A673 (cell line): ENCODE measurements around the gene MDM2. TPM values are rescaled to one million over a fixed set of nuclear protein-coding genes. Genes with fewer than 3 reads are reported as not detected.

Source experiments
- BruUV-seq: library from RNA; stranded (reverse); fragments of 400-500 nt; replicated peaks from 2 replicates; lab custom pipeline; 2021; lab: Mats Ljungman, UMichigan
- CTCF ChIA-PET: fragments of 300-600 bp; sonication (Branson Sonifier 250); formaldehyde crosslinking; loops from one replicate; lab custom pipeline; 2022; ENCODE audit warnings: antibody characterized with exemption; lab: Charles Lee
- POLR2A ChIA-PET: fragments of 300-600 bp; sonication (Branson Sonifier 250); formaldehyde crosslinking; loops from one replicate; lab custom pipeline; 2022; ENCODE audit warnings: antibody characterized with exemption; ENCODE audit not compliant: low non-redundant PET; lab: Charles Lee
- DNase-seq: peaks from one replicate; pipeline ENCODE4 v3.0.0-alpha.2; 2015; ENCODE audit warnings: low spot score
- H3K27ac ChIP-seq: fragments of 200-600 bp; sonication (generic); 2 replicates; pipeline ENCODE4 v1.5.1; 2016; ENCODE audit warnings: mixed run types, low read depth, mild to moderate bottlenecking, mixed read lengths, antibody characterized with exemption, low read length; ENCODE audit not compliant: poor library complexity, severe bottlenecking
- H3K27me3 ChIP-seq: fragments of 200-600 bp; sonication (generic); replicated peaks from 2 replicates; pipeline ENCODE4 v1.6.1; 2017; ENCODE audit warnings: mixed run types, low read depth, mild to moderate bottlenecking, mixed read lengths, antibody characterized with exemption, low read length; ENCODE audit not compliant: insufficient read depth, poor library complexity
- H3K36me3 ChIP-seq: fragments of 200-600 bp; sonication (generic); 2 replicates; pipeline ENCODE4 v1.6.1; 2016; ENCODE audit warnings: mixed run types, mild to moderate bottlenecking, mixed read lengths, antibody characterized with exemption, low read length; ENCODE audit not compliant: insufficient read depth, poor library complexity, severe bottlenecking
- H3K4me1 ChIP-seq: fragments of 200-600 bp; sonication (generic); 2 replicates; pipeline ENCODE4 v1.6.1; 2017; ENCODE audit warnings: mixed run types, mild to moderate bottlenecking, mixed read lengths, antibody characterized with exemption, low read length; ENCODE audit not compliant: insufficient read depth, poor library complexity, severe bottlenecking
- H3K4me3 ChIP-seq: fragments of 200-600 bp; sonication (generic); 2 replicates; pipeline ENCODE4 v1.5.1; 2016; ENCODE audit warnings: low read depth, mixed run types, mild to moderate bottlenecking, mixed read lengths, low read length; ENCODE audit not compliant: poor library complexity, severe bottlenecking
- H3K9me3 ChIP-seq: fragments of 200-600 bp; sonication (generic); 2 replicates; pipeline ENCODE4 v1.6.1; 2016; ENCODE audit warnings: mixed run types, low read depth, mild to moderate bottlenecking, mixed read lengths, antibody characterized with exemption, low read length; ENCODE audit not compliant: poor library complexity, severe bottlenecking
- EZH2 ChIP-seq: fragments of 200-600 bp; sonication (generic); IDR thresholded peaks from 2 replicates; pipeline ENCODE4 v1.6.1; 2017; ENCODE audit warnings: borderline replicate concordance, low read depth, mild to moderate bottlenecking, mixed read lengths, antibody characterized with exemption, low read length; ENCODE audit not compliant: poor library complexity, severe bottlenecking
- intact Hi-C: fragments of 100-400 bp; cut with micrococcal nuclease; formaldehyde crosslinking; loops from one replicate; pipeline ENCODE4 v1.10.0; 2022; ENCODE audit not compliant: unreplicated experiment
- total RNA-seq: library from RNA; stranded (reverse); gene quantifications from 2 replicates; pipeline ENCODE4 v1.2.3, GENCODE V29; 2021
- TF ChIP-seq, protein P1 (sequence below): fragments of 300-800, 200-600 bp; sonication (generic); conservative IDR thresholded peaks from 2 replicates; pipeline ENCODE4 v1.5.1; 2017; ENCODE audit warnings: low read depth, mild to moderate bottlenecking, antibody characterized with exemption, low read length, moderate library complexity, mixed read lengths

The MDM2 gene
- total RNA-seq, 1 experiment from 2014 or later: 149 TPM

DNA sequence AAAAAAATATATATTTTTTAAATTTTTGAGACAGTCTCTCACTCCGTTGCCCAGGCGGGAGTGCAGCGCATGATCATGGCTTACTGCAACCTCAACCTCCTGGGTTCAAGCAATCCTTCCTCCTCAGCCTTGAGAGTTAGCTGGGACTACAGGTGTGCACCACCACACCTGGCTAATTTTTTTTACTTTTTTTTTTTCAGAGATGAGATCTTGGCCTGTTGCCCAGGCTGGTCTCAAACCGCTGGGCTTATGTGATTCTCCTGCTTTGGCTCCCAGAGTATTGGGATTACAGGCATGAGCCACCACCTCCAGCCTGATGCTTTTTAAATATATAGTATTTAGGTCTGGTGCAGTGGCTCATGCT, 24.5 kb downstream of the MDM2 start:
- ChIA-PET POLR2A (interaction anchor here (0.6 kb wide), 1 partner anchor 10 kb away, joined by 3 read pairs; no protein-coding TSS in a partner anchor), CTCF (no interaction called here)
- BruUV-seq: no TSS peak
- no peaks in the 10 kb centered on the region for H3K9me3 ChIP-seq
- no peak for DNase-seq
- H3K36me3 ChIP-seq: peaks cover 65% of the 10 kb centered on the region
- H3K27me3 ChIP-seq: no peaks in the 10 kb centered on the region
- peaks cover 15% of the 10 kb centered on the region for H3K4me1 ChIP-seq
- no peak for TF ChIP-seq EZH2
- TF ChIP-seq, protein P1, sequence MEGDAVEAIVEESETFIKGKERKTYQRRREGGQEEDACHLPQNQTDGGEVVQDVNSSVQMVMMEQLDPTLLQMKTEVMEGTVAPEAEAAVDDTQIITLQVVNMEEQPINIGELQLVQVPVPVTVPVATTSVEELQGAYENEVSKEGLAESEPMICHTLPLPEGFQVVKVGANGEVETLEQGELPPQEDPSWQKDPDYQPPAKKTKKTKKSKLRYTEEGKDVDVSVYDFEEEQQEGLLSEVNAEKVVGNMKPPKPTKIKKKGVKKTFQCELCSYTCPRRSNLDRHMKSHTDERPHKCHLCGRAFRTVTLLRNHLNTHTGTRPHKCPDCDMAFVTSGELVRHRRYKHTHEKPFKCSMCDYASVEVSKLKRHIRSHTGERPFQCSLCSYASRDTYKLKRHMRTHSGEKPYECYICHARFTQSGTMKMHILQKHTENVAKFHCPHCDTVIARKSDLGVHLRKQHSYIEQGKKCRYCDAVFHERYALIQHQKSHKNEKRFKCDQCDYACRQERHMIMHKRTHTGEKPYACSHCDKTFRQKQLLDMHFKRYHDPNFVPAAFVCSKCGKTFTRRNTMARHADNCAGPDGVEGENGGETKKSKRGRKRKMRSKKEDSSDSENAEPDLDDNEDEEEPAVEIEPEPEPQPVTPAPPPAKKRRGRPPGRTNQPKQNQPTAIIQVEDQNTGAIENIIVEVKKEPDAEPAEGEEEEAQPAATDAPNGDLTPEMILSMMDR: no peak
- H3K4me3 ChIP-seq: no peak overlapping the region
- no peak overlapping the region for H3K27ac ChIP-seq
- intact Hi-C loops: no loop called here

DNA sequence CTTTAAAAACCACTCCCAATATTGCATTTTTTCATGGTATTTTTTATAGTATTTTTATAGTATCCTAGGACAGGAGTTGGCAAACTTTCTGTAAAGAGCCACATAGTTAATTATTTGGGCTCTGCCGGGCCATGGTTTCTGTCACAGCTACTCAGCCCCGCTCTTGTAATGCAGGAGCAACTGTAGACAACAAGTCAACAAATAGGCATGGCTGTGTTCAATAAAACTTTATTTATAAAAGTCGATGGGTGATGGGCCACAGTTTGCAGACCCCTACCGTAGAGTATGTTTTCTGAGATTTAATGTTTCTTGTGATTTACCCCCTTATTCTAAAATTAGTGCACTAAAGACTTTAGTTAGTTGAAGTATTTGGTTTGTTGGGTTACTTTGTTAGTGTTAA, 25.5 kb downstream of the MDM2 start:
- BruUV-seq: no TSS peak
- H3K36me3 ChIP-seq: peaks cover 65% of the 10 kb centered on the region
- H3K4me1 ChIP-seq: peaks cover 15% of the 10 kb centered on the region
- intact Hi-C loops: no loop called here
- H3K27ac ChIP-seq: no peak overlapping the region
- no peak for TF ChIP-seq EZH2
- TF ChIP-seq, protein P1: no peak
- H3K9me3 ChIP-seq: no peaks in the 10 kb centered on the region
- CTCF ChIA-PET: no interaction called here
- no peak overlapping the region for H3K4me3 ChIP-seq
- no peak for DNase-seq
- H3K27me3 ChIP-seq: no peaks in the 10 kb centered on the region
- POLR2A ChIA-PET: no interaction called here

DNA sequence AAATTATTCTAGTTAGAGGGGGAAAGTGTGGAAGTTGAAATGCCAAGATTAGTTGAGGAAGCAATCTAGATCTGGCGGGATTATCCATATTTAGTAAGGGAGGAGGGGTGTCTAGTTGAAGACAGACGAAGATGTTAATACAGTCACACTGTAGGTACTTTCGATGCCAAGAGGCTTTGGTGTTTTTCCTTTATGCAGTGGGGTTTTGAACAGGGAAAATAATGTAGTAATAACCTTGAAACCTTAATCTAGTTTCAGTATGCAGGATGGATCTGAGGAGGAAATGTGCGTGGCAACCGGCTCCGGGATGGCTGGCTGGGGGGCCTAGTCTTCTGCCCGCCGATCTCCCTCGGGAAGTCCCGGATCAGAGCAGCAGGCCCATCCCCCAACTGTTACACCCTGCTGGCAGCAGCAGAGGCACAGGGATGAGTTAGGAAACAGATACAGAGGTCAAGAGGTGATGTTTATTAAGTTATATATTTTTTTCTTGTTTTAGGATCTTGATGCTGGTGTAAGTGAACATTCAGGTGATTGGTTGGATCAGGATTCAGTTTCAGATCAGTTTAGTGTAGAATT, 27.4 kb downstream of the MDM2 start:
- CTCF ChIA-PET: no interaction called here
- H3K36me3 ChIP-seq: peaks cover 69% of the 10 kb centered on the region
- intact Hi-C loops: no loop called here

More for the DNA sequence above, 27.4 kb downstream of the MDM2 start:
- peak overlapping the region; percentile 7 for H3K27ac ChIP-seq
- H3K4me3 ChIP-seq: no peak overlapping the region
- DNase-seq: peak; percentile 55
- POLR2A ChIA-PET: no interaction called here
- no TSS peak for BruUV-seq
- no peaks in the 10 kb centered on the region for H3K9me3 ChIP-seq
- TF ChIP-seq, protein P1: no peak
- TF ChIP-seq EZH2: no peak
- H3K27me3 ChIP-seq: no peaks in the 10 kb centered on the region
- peaks cover 15% of the 10 kb centered on the region for H3K4me1 ChIP-seq
